HepG2 (cell line): Measurements from ENCODE around the gene SCMH1. TPM values are rescaled to one million over a fixed set of nuclear protein-coding genes. Genes with fewer than 3 reads are reported as not detected.

ENCODE experiments used
- ATAC-seq: fragments of 200-7000 bp; cut with Tn5 transposase; 3 replicates; pipeline ENCODE4 v1.9.1; 2020; ENCODE audit warnings: mild to moderate bottlenecking, moderate library complexity
- BruUV-seq: library from RNA; stranded (reverse); fragments of 400-500 nt; replicated peaks from 2 replicates; lab custom pipeline; 2021; lab: Mats Ljungman, UMichigan
- CTCF ChIA-PET: fragments of 300-600 bp; formaldehyde crosslinking; extraction: SDS; loops from one replicate; lab custom pipeline; 2021; ENCODE audit warnings: low total read pairs, inconsistent platforms, low intra/inter-chr PET ratio; lab: Yijun Ruan, JAX
- POLR2A ChIA-PET: fragments of 350-600 bp; sonication (Branson Sonifier 250); formaldehyde crosslinking; loops from one replicate; lab custom pipeline; 2020; ENCODE audit warnings: antibody characterized with exemption, inconsistent platforms; lab: Yijun Ruan, JAX
- DNase-seq: peaks from one replicate; pipeline ENCODE4 v3.0.0-alpha.2; 2015; ENCODE audit warnings: low spot score
- FAIRE-seq: peaks from 3 replicates; lab custom pipeline; 2011; peaks lifted over from hg19 to GRCh38; lab: Jason Lieb, UNC
- H2AFZ ChIP-seq: one replicate; pipeline ENCODE4 v1.6.1; 2011; ENCODE audit warnings: low read length, inconsistent platforms
- H3K27ac ChIP-seq: fragments of 300-600 bp; 3 replicates; pipeline ENCODE4 v1.8.0; 2011; ENCODE audit warnings: mixed run types, mild to moderate bottlenecking, mixed read lengths, low read length, inconsistent platforms; ENCODE audit not compliant: insufficient read depth; ENCODE audit errors: extremely low read length
- H3K27me3 ChIP-seq, 2 experiments: fragments of 200-600 bp in 1 of 2; 2 replicates in 1 of 2; 3 replicates in 1 of 2; pipeline versions ENCODE4 v1.6.0 to v1.8.0; 2011; ENCODE audit warnings: low read length in 2 of 2, mild to moderate bottlenecking in 2 of 2, moderate library complexity in 2 of 2, inconsistent platforms in 1 of 2; ENCODE audit not compliant: insufficient read depth in 2 of 2, control insufficient read depth in 1 of 2
- H3K36me3 ChIP-seq, 2 experiments: fragments of 200-600 bp in 1 of 2; replicated peaks in 1 of 2; 2 replicates in 1 of 2; 3 replicates in 1 of 2; pipeline versions ENCODE4 v1.5.1 to v1.8.0; 2011; ENCODE audit warnings: low read length in 2 of 2, inconsistent platforms in 1 of 2; ENCODE audit not compliant: insufficient read depth in 2 of 2, control insufficient read depth in 1 of 2
- H3K4me1 ChIP-seq: 2 replicates; pipeline ENCODE4 v1.5.1; 2012; ENCODE audit warnings: low read length, inconsistent platforms; ENCODE audit not compliant: insufficient read depth
- H3K4me2 ChIP-seq: 2 replicates; pipeline ENCODE4 v1.6.0; 2011; ENCODE audit warnings: low read depth, low read length, inconsistent platforms
- H3K4me3 ChIP-seq, 3 experiments: fragments of 200-600 bp in 1 of 3; sonication (generic), shearing (Covaris generic) in 1 of 3; replicated peaks in 1 of 3; 2 replicates each; pipeline ENCODE4 v1.5.1; 2011 to 2016; ENCODE audit warnings: low read length in 3 of 3, inconsistent platforms in 2 of 3, low read depth in 2 of 3, mild to moderate bottlenecking in 2 of 3, control low read depth in 1 of 3, mixed read lengths in 1 of 3; ENCODE audit not compliant: insufficient read depth in 1 of 3
- H3K79me2 ChIP-seq: one replicate; pipeline ENCODE4 v1.6.1; 2011; ENCODE audit warnings: low read length, inconsistent platforms; ENCODE audit not compliant: insufficient read depth
- H3K9ac ChIP-seq: 2 replicates; pipeline ENCODE4 v1.6.0; 2011; ENCODE audit warnings: mild to moderate bottlenecking, low read depth, low read length, inconsistent platforms; ENCODE audit not compliant: insufficient read depth
- H3K9me3 ChIP-seq: 2 replicates; pipeline ENCODE4 v1.5.1; 2012; ENCODE audit warnings: mild to moderate bottlenecking, low read length
- H4K20me1 ChIP-seq: 2 replicates; pipeline ENCODE4 v1.6.0; 2011; ENCODE audit warnings: inconsistent platforms, mild to moderate bottlenecking, low read length, moderate library complexity; ENCODE audit not compliant: insufficient read depth
- ATF7 ChIP-seq, 2 experiments: fragments of 450-650 bp in 1 of 2; sonication (generic) in 1 of 2; formaldehyde crosslinking in 1 of 2; IDR thresholded peaks; 2 replicates each; pipeline versions ENCODE4 v1.4.0 to v1.6.1; 2016 to 2020; ENCODE audit warnings: antibody characterized with exemption in 1 of 2, mild to moderate bottlenecking in 1 of 2, missing genetic modification reagents in 1 of 2
- BRD4 ChIP-seq: sonication (generic); formaldehyde crosslinking; IDR thresholded peaks from 2 replicates; pipeline ENCODE4 v1.4.0; 2020; ENCODE audit warnings: missing genetic modification reagents
- CBX2 ChIP-seq, 2 experiments: fragments of 200-600 bp in 1 of 2; sonication (generic); formaldehyde crosslinking in 1 of 2; IDR thresholded peaks; 2 replicates each; pipeline versions ENCODE4 v1.7.0 to v1.8.1; 2018 to 2022; ENCODE audit warnings: low read depth in 2 of 2, low read length in 1 of 2, mild to moderate bottlenecking in 1 of 2, missing genetic modification reagents in 1 of 2
- CREBL2 ChIP-seq: sonication (generic); formaldehyde crosslinking; IDR thresholded peaks from 2 replicates; pipeline ENCODE4 v1.8.1; 2023; ENCODE audit warnings: missing genetic modification reagents, mild to moderate bottlenecking, borderline replicate concordance
- HMGA1 ChIP-seq: sonication (generic); formaldehyde crosslinking; conservative IDR thresholded peaks from 2 replicates; pipeline ENCODE4 v1.4.0; 2020; ENCODE audit warnings: missing genetic modification reagents
- MEF2D ChIP-seq: sonication (generic); formaldehyde crosslinking; IDR thresholded peaks from 2 replicates; pipeline ENCODE4 v1.5.1; 2020; ENCODE audit warnings: mild to moderate bottlenecking, missing genetic modification reagents
- TGIF2 ChIP-seq: IDR thresholded peaks from 2 replicates; pipeline ENCODE4 v1.6.1; 2016; ENCODE audit warnings: control low read depth, missing compliant biosample characterization
- ZNF275 ChIP-seq: sonication (generic); formaldehyde crosslinking; IDR thresholded peaks from 2 replicates; pipeline ENCODE4 v1.8.0; 2022; ENCODE audit warnings: missing genetic modification reagents, mild to moderate bottlenecking, inconsistent platforms, borderline replicate concordance
- ZNF572 ChIP-seq: sonication (generic); formaldehyde crosslinking; IDR thresholded peaks from 2 replicates; pipeline ENCODE4 v1.5.1; 2020; ENCODE audit warnings: mild to moderate bottlenecking, missing genetic modification reagents
- ZNF883 ChIP-seq: sonication (generic); formaldehyde crosslinking; IDR thresholded peaks from 2 replicates; pipeline ENCODE4 v1.5.1; 2020; ENCODE audit warnings: mild to moderate bottlenecking, missing genetic modification reagents; ENCODE audit errors: not compliant biosample characterization
- WGBS: methylation state at CpG from one replicate; pipeline ENCODE4 v1.1.6; 2017; ENCODE audit warnings: low lambda C conversion rate; 5-methylcytosine and 5-hydroxymethylcytosine counted together
- in situ Hi-C: cut with HindIII; loops from 2 replicates; pipeline ENCODE4 v1.10.0; 2017; ENCODE audit warnings: low pct_unique_long_range_greater_than_20kb; ENCODE audit not compliant: extremely low pct_ligation_motif_present
- intact Hi-C: fragments of 100-400 bp; cut with micrococcal nuclease; formaldehyde crosslinking; loops from one replicate; pipeline ENCODE4 v1.10.0; 2022; ENCODE audit not compliant: unreplicated experiment
- polyA plus RNA-seq, 8 experiments: library from polyadenylated mRNA; depleted of rRNA in 3 of 8; stranded (reverse) in 7 of 8; unstranded in 1 of 8; fragments of >200 nt; fragmentation: Illumina TruSeq in 4 of 8; extraction: Trizol in 4 of 8; gene quantifications; 2 replicates each; pipeline versions ENCODE4 v1.2.1 to v1.2.3, GENCODE V29; 2011 to 2016; ENCODE audit warnings: low read depth in 4 of 8, missing spikeins in 1 of 8, mixed read lengths in 1 of 8; ENCODE audit not compliant: insufficient read depth in 1 of 8
- total RNA-seq, 5 experiments: library from RNA; depleted of rRNA; stranded (reverse); fragments of >200 nt; fragmentation: Illumina TruSeq; extraction: Trizol; gene quantifications; 2 replicates each; pipeline ENCODE4 v1.2.3, GENCODE V29; 2016; ENCODE audit warnings: low read depth in 1 of 5
- TF ChIP-seq, protein P1 (sequence below): sonication (generic); formaldehyde crosslinking; IDR thresholded peaks from 2 replicates; pipeline ENCODE4 v1.9.0; 2021; ENCODE audit warnings: missing genetic modification reagents, mild to moderate bottlenecking, borderline replicate concordance

SCMH1 gene
- total and polyA plus RNA-seq, 2 of the 13 experiments (the other 11 are each of a cell fraction or from before 2014, with no cell fraction given) = 41.8 to 52.6 TPM

GRCh38 chr1:41161846-41162245, 80.3 kb downstream of the SCMH1 start:
- H3K27ac ChIP-seq = no peak overlapping the region
- no peak for DNase-seq
- H3K9ac ChIP-seq = no peak overlapping the region
- TF ChIP-seq ZNF275 = no peak
- TF ChIP-seq MEF2D (CRISPR knock-in tag) = no peak
- TF ChIP-seq, protein P1, sequence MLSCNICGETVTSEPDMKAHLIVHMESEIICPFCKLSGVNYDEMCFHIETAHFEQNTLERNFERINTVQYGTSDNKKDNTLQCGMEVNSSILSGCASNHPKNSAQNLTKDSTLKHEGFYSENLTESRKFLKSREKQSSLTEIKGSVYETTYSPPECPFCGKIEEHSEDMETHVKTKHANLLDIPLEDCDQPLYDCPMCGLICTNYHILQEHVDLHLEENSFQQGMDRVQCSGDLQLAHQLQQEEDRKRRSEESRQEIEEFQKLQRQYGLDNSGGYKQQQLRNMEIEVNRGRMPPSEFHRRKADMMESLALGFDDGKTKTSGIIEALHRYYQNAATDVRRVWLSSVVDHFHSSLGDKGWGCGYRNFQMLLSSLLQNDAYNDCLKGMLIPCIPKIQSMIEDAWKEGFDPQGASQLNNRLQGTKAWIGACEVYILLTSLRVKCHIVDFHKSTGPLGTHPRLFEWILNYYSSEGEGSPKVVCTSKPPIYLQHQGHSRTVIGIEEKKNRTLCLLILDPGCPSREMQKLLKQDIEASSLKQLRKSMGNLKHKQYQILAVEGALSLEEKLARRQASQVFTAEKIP (CRISPR knock-in tag) = no peak
- TF ChIP-seq BRD4 (CRISPR knock-in tag) = no peak
- TF ChIP-seq ZNF883 (CRISPR knock-in tag) = no peak
- no peak for TF ChIP-seq TGIF2 (CRISPR knock-in tag)
- TF ChIP-seq ZNF572 (CRISPR knock-in tag) = no peak
- TF ChIP-seq CREBL2 = no peak
- TF ChIP-seq CBX2 (IDR thresholded peaks at IDR 0.05; ENCODE audit: low read depth, low read length) = no peak
- no peak for TF ChIP-seq CBX2 (CRISPR knock-in tag; IDR thresholded peaks at IDR 0.05; ENCODE audit: low read depth)
- no peak for TF ChIP-seq HMGA1 (CRISPR knock-in tag)
- no peak for TF ChIP-seq ATF7 (IDR thresholded peaks at IDR 0.05)
- TF ChIP-seq ATF7 (CRISPR knock-in tag; IDR thresholded peaks at IDR 0.05) = no peak
- H3K4me1 ChIP-seq = no peaks in the 10 kb centered on the region
- no peak for FAIRE-seq
- no peaks in the 10 kb centered on the region for H3K27me3 ChIP-seq
- no peaks in the 10 kb centered on the region for H4K20me1 ChIP-seq
- H3K79me2 ChIP-seq = no peaks in the 10 kb centered on the region
- ATAC-seq = no peak
- H3K36me3 ChIP-seq = peaks cover 9 to 17% of the 10 kb centered on the region in 2 experiments
- POLR2A ChIA-PET = no interaction called here
- H3K4me3 ChIP-seq = no peak overlapping the region
- no peak overlapping the region for H3K4me2 ChIP-seq
- H3K9me3 ChIP-seq = peaks cover 5% of the 10 kb centered on the region
- CTCF ChIA-PET = no interaction called here
- in situ Hi-C loops (no loop called here), intact Hi-C loops (no loop called here)
- no peak overlapping the region for H2AFZ ChIP-seq
- WGBS = 100% methylated on average over 5 of the region's 9 CpGs
- no TSS peak for BruUV-seq
